COLO829 (cell line): ENCODE measurements around the gene HSPB7.
"Not testable (repeated sequence)": the region's sequence is repeated elsewhere in the genome, so short reads cannot be mapped to it uniquely, and the experiment has no call there.

Experiments
- DNase-seq: peaks from one replicate; pipeline ENCODE4 v3.0.0; 2012; ENCODE audit warnings: low spot score

HSPB7 gene

DNA sequence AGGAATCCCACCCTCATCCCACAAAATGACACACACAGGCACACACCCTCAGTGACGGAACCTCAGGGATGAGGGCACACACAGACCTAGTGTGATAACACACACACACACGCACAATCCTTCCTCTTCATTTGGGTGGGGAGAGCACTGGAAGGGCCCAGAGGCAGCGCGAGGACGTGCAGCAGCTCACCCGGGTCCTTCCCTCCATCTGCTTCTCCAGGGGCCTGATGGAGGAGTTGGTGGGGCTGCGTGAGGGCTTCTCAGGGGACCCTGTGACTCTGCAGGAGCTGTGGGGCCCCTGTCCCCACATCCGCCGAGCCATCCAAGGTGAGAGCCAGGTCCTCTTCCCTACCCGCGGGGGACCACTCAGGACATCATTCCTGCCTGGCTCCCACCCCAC, 4.5 kb upstream of the HSPB7 start:
- DNase-seq: no peak

DNA sequence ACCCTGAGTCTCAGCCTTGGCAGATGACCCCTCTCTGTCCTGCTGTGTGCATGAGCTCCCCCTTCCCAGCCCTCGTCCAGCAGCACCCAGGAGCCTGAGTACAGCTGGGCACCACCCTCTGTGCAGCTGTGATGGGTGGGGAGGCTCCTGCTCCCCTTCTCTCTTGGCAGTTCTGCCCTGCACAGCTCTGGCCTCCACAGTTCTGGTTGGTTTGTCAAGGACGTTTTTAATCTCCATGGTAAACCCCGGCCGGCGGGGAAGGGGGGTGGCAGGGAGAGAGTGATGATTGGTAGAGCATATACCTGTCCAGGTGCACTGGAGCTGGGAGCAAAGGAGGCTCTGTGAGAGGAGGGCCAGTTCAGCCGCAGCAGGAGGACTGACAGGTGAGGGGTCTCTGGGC, 3.8 kb upstream of the HSPB7 start, which contains the start of gene CLCNKA:
TSS of gene CLCNKA (plus strand) at position 356 of the 400 bp plus-strand sequence. CDS start 584 bp downstream, outside the sequence.
- DNase-seq: no peak

GRCh38 chr1:16020878-16021277, 3.0 kb upstream of the HSPB7 start:
- DNase-seq: not testable (repeated sequence)

DNA sequence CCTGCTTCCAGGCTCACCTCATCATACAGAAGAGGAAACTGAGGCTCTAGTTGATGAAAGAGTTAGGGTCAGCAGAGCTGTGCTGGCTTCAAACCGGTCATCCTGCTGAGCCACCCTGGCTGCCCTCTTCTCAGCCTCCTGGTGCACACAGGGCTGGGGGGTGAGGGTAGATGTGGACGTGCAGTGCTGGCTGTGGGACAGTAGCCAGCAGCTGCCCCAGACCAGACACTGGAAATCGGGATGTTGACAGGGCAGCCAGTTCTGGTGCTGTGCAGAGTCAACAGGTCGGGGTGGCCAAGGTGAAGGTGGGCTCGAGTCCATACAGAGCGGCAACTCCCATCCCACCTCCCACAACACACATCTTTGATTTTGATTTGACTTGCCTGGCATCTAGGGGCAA, 2.5 kb upstream of the HSPB7 start:
- DNase-seq: no peak

GRCh38 chr1:16019644-16020277, 1.9 kb upstream of the HSPB7 start:
- DNase-seq: no peak

GRCh38 chr1:16018749-16019643, 1.2 kb upstream of the HSPB7 start:
- DNase-seq: no peak

GRCh38 chr1:16018308-16018707, 465 bp upstream of the HSPB7 start:
- no peak for DNase-seq

DNA sequence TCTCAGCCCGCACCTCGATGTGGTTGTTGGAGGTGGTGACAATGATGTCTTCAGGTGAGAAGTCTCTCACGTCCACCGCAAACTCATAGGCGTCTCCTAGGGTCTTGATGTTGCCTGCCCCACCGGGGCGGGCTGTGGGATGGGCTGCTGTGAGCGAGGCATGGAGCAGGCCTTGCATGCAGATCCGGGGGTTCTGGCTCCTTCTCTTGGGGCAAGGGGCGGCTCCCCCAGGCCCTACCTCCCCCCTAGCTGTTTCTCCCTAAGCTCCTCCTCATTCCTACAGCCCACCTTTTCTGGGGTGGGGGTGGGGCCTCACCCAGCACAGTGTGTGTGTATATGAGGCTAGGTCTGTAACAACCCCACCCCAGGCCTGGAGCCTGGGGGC, 775 bp downstream of the HSPB7 start:
- DNase-seq: no peak

DNA sequence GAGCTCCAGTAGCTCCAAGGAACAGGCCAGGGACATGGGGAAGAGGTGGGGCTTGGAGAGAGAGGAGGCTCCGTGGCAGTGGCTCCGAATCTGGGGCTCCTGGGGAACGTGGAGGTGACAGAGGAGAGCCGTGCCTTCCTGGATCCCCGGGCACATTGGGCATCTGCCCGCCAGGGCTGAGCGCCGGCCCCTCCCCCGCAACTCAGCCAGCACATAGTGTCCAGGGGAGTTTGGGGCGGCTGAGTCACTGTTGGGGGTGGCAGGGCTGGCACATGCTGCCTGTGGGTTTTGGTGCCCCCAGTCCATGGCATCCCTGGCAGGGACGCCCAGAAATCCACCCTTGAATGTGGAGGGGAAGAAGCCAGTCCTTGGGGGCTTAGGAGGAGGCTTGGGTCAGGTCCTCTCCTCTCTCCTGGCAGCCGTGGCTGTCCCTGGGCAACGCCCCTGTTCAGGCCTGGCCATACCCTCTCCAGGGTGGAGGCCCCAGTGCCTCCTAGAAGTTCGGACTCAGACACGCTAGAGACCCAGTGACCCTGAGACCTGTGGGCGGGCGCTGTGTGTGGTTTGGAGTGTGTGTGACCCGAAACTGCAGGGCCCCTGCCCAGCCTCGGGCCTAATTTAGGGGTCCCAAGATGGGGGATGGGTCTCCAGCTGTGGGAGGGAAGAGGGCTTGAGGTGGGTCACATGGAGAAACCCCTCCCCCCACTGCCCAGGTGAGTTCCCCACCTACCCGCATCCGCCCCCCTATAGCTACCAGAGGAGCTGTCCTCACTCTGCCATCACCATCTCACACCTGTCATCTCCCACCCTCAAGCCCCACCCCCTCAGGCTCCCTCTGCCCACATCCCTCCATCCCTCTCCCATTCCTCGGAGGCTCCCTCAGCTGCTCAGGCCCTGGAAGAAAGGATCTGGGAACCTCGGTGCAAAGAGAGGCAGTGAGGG, 1.6 kb downstream of the HSPB7 start:
- DNase-seq: no peak

- no peak for DNase-seq
These were observed 2.4 kb downstream of the HSPB7 start for GRCh38 chr1:16015491-16015890.

DNA sequence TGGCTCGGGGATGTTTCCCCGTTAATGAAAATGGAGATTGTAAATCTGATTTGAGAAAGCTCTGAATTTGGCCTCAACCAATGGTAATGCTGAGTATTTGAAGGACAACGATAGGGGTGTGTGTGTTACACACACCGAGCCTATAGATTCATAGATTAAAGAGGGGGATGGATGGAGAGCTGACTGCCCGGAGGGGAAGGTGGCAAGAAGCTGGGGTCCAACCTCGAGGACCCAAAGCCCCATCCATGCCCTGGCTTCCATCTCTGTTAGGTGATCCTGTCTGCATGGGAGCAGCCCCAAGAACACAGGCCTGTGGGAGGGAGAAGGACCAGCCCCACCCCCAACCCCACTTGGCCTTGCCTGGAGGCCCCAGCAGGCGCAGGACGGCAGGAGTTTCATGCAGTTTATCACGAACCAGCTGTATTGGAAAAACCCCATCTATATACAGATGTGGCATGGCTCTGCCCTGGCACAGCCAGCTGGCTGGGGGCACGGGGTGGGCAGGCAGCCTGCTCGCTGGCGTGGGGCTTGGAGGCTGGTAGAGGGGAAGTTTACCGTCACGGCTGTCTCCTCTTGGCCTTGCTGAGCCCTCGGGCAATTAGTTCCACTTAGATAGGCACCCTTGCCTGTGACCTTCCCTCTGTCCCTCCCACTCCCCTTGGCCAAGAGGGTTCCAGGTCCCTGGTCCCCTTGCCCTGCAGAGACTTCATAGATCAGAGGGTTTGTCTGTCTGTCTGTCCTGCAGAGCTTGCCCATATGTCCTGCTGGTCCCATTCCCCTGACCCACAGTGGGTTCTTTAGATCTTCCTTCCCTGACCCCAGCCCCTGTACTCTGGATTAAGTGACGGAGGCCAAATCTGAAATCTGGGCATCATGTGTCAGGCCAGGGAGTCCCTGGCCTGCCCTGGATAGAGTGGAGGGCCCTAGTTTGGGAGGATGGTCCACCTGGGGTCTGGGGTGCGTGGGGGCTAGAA, 3.0 kb downstream of the HSPB7 start:
- DNase-seq: no peak

GRCh38 chr1:16013908-16014258, 4.0 kb downstream of the HSPB7 start:
- DNase-seq: no peak

DNA sequence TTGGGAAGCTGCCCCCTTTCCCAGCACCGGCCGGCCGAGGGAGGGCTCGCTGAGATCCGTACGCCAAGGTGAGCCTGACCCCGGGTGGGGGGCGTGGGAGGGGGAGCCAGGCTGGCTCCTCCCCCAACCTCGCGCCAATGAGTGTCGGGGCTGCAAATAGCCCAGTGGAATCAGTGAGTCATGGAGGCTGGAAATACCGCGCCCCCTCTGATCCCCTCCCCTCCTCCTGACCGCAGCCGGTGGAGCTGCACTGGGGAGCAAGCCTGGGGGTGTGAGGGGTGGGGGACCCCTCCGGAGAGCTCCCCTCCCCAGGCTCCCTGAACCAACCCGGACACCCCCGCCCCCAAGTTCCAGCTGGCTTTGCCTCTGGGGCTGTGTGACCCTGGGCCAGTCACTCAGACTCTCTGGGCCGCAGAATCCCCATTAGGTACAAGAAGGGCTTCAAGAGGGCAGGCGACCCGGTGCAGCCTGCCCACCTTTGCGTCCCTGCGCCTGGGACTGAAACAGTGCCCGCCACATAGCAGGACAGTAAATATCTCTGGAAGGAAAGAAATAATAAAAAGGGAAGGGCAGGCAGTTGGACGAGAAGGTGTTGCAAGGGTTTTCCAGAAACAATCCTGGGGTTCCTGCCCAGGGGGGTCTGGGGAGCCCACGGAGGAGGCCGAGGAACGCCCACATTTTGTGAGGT, 4.5 kb downstream of the HSPB7 start:
- DNase-seq: peak; percentile 35

DNA sequence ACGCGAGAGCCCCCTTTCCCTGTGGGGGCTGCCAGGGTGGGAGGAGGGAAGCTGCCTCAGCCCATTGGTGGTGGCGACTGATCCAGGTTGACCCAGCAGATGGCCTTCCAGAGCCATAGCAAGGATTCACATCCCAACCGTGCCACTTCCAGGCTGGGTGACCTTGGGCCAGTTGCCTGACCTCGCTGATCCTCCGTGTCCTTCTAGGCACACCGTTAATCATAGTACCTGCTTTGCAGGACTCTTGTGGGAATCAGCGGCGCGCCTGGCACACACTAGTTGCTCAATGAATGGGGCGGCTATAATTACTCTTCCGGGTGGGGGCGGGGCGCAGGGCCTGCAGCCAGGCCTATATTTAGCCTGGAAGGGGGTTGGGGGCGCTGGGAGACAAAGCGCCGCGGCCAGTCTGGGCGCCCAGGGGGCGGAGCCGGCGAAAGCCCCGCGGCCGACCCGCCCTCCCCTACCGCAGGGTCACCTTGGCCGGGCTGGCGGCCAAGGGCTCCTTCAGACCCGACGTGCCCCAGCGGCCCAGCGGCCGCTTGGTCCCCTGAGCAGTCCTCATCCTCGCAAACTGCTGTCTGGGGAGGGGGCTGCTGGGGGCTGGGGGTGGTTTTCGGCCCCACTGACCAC, 5.1 kb downstream of the HSPB7 start:
- DNase-seq: peak; percentile 34

GRCh38 chr1:16011936-16012589, 5.8 kb downstream of the HSPB7 start:
- no peak for DNase-seq

GRCh38 chr1:16010837-16011236, 7.0 kb downstream of the HSPB7 start:
- DNase-seq: no peak

GRCh38 chr1:16009678-16010077, 8.2 kb downstream of the HSPB7 start:
- DNase-seq: no peak

GRCh38 chr1:16009030-16009460, 8.8 kb downstream of the HSPB7 start:
- DNase-seq: peak; percentile 29

- DNase-seq: no peak
These were observed 10.0 kb downstream of the HSPB7 start for GRCh38 chr1:16007671-16008341.
